B cell (primary cell): ENCODE results near the gene GLCCI1. TPM values are rescaled to one million over a fixed set of nuclear protein-coding genes. Genes with fewer than 3 reads are reported as not detected.

Experiments
- ATAC-seq: fragments of 200-7000 bp; cut with Tn5 transposase; one replicate; pipeline ENCODE4 v1.10.0; 2021; ENCODE audit warnings: low read depth, mild to moderate bottlenecking, moderate number of reproducible peaks, moderate library complexity
- CTCF ChIA-PET: fragments of 350-600 bp; sonication (Branson Sonifier 250); formaldehyde crosslinking; loops from one replicate; lab custom pipeline; 2021; ENCODE audit warnings: antibody characterized with exemption, inconsistent platforms; lab: Charles Lee
- POLR2A ChIA-PET: fragments of 350-600 bp; sonication (Branson Sonifier 250); formaldehyde crosslinking; loops from one replicate; lab custom pipeline; 2021; ENCODE audit warnings: antibody characterized with exemption; lab: Charles Lee
- DNase-seq: peaks from one replicate; pipeline ENCODE4 v3.0.0; 2013
- H2AFZ ChIP-seq: 2 replicates; pipeline ENCODE4 v1.6.1; 2012; ENCODE audit warnings: mild to moderate bottlenecking, low read depth, low read length; ENCODE audit not compliant: insufficient read depth, poor library complexity, severe bottlenecking
- H3K27ac ChIP-seq, 2 donors: 1 replicate in 1 of 2; 2 replicates in 1 of 2; pipeline ENCODE4 v1.5.1; 2012 to 2013; ENCODE audit warnings: low read length in 2 of 2, mild to moderate bottlenecking in 2 of 2, moderate library complexity in 1 of 2
- H3K27me3 ChIP-seq, 4 experiments: fragments of 200-600 bp in 1 of 4; sonication (generic) in 1 of 4; replicated peaks in 1 of 4; 1 replicate in 2 of 4; 2 replicates in 2 of 4; pipeline versions ENCODE4 v1.6.1 to v1.7.0; 2013 to 2016; ENCODE audit warnings: low read length in 3 of 4, mild to moderate bottlenecking in 2 of 4, mixed read lengths in 1 of 4, moderate library complexity in 1 of 4; ENCODE audit not compliant: insufficient read depth in 4 of 4, control insufficient read depth in 3 of 4; ENCODE audit errors: control extremely low read depth in 1 of 4
- H3K36me3 ChIP-seq, 2 experiments: replicated peaks in 1 of 2; 1 replicate in 1 of 2; 2 replicates in 1 of 2; pipeline versions ENCODE4 v1.6.1 to v1.7.1; 2013; ENCODE audit warnings: low read length in 1 of 2; ENCODE audit not compliant: insufficient read depth in 2 of 2, control insufficient read depth in 1 of 2; ENCODE audit errors: control extremely low read depth in 1 of 2, extremely low read depth in 1 of 2
- H3K4me1 ChIP-seq, 2 donors: fragments of 200-600 bp in 1 of 2; sonication (generic) in 1 of 2; 1 replicate in 1 of 2; 2 replicates in 1 of 2; pipeline versions ENCODE4 v1.5.1 to v1.6.1; 2013 to 2017; ENCODE audit warnings: low read length in 2 of 2; ENCODE audit not compliant: control insufficient read depth in 2 of 2, insufficient read depth in 2 of 2
- H3K4me2 ChIP-seq: replicated peaks from 2 replicates; pipeline ENCODE3; 2012; ENCODE audit warnings: mild to moderate bottlenecking, low read depth, low read length; ENCODE audit not compliant: poor library complexity, severe bottlenecking
- H3K4me3 ChIP-seq, 5 experiments: fragments of 200-600 bp in 1 of 5; sonication (generic) in 1 of 5; 1 replicate in 3 of 5; 2 replicates in 2 of 5; pipeline versions ENCODE4 v1.5.1 to v1.7.0; 2011 to 2016; ENCODE audit warnings: low read length in 4 of 5, mild to moderate bottlenecking in 4 of 5, low read depth in 2 of 5, control low read depth in 1 of 5, moderate library complexity in 1 of 5; ENCODE audit not compliant: insufficient read depth in 1 of 5; ENCODE audit errors: control extremely low read depth in 1 of 5, extremely low read depth in 1 of 5
- H3K79me2 ChIP-seq: fragments of 200-600 bp; sonication (generic); one replicate; pipeline ENCODE4 v1.6.0; 2016; ENCODE audit warnings: low read length; ENCODE audit not compliant: control insufficient read depth, insufficient read depth
- H3K9ac ChIP-seq: fragments of 200-600 bp; sonication (generic); 2 replicates; pipeline ENCODE4 v1.6.1; 2017; ENCODE audit warnings: mild to moderate bottlenecking, low read length, moderate library complexity
- H3K9me3 ChIP-seq, 3 donors: one replicate each; pipeline versions ENCODE4 v1.6.1 to v1.7.1; 2013; ENCODE audit warnings: low read length in 2 of 3; ENCODE audit not compliant: control insufficient read depth in 2 of 3, insufficient read depth in 1 of 3; ENCODE audit errors: control extremely low read depth in 1 of 3
- H4K20me1 ChIP-seq: 2 replicates; pipeline ENCODE4 v1.6.0; 2012; ENCODE audit warnings: mild to moderate bottlenecking, low read length; ENCODE audit not compliant: insufficient read depth, control insufficient read depth, poor library complexity, severe bottlenecking
- H3K27ac Mint-ChIP-seq: one replicate; pipeline ENCODE4 v1.8.0; 2021; ENCODE audit warnings: mixed read lengths
- H3K27me3 Mint-ChIP-seq: one replicate; pipeline ENCODE4 v1.8.0; 2021; ENCODE audit warnings: mixed read lengths
- H3K4me1 Mint-ChIP-seq: one replicate; pipeline ENCODE4 v1.8.0; 2021; ENCODE audit warnings: mixed read lengths
- H3K4me3 Mint-ChIP-seq: one replicate; pipeline ENCODE4 v1.8.0; 2021; ENCODE audit warnings: mixed read lengths
- H3K9me3 Mint-ChIP-seq: one replicate; pipeline ENCODE4 v1.8.0; 2022; ENCODE audit warnings: mixed read lengths; ENCODE audit not compliant: insufficient read depth
- CTCF ChIP-seq: fragments of 200-600 bp; IDR thresholded peaks from one replicate; pipeline ENCODE4 v1.8.0; 2022; ENCODE audit warnings: antibody characterized with exemption, mild to moderate bottlenecking
- EZH2 ChIP-seq: IDR thresholded peaks from 2 replicates; pipeline ENCODE4 v1.6.1; 2012; ENCODE audit warnings: borderline replicate concordance, low read depth, mild to moderate bottlenecking, moderate library complexity, low read length; ENCODE audit not compliant: insufficient read depth, poor library complexity, severe bottlenecking
- WGBS: methylation state at CpG from one replicate; pipeline ENCODE4 v1.1.5; 2013; ENCODE audit warnings: missing lambda C conversion rate; ENCODE audit not compliant: insufficient coverage; 5-methylcytosine and 5-hydroxymethylcytosine counted together
- intact Hi-C: fragments of 100-400 bp; cut with micrococcal nuclease; formaldehyde crosslinking; loops from one replicate; pipeline ENCODE4 v1.10.0; 2022
- polyA plus RNA-seq: library from polyadenylated mRNA; depleted of rRNA; stranded (reverse); fragments of >200 nt; gene quantifications from 2 replicates; pipeline ENCODE4 v1.2.3, GENCODE V29; 2012
- total RNA-seq, 2 donors: library from RNA; stranded (reverse); fragments of 120-200 nt in 1 of 2; gene quantifications; 1 replicate in 1 of 2; 2 replicates in 1 of 2; pipeline versions ENCODE4 v1.2.3 to v1.2.4, GENCODE V29; 2013 to 2022

Gene GLCCI1
- total and polyA plus RNA-seq, 2 donors (not counting 1 experiment from before 2014, with no cell fraction given): 17.7 to 50.3 TPM

- Mint-ChIP-seq H3K27me3 (no peaks in the 10 kb centered on the region), H3K4me1 (peaks cover 15% of the 10 kb centered on the region), H3K27ac (no peak overlapping the region), H3K9me3 (no peaks in the 10 kb centered on the region), H3K4me3 (no peak overlapping the region)
- WGBS: no CpG with 5 or more reads among the region's 1 CpG
- intact Hi-C loops: loop anchor here (2.0 kb wide), 1 partner anchor 14 kb away; no protein-coding TSS in a partner anchor
- H3K4me1 ChIP-seq: peaks cover 2 to 3% of the 10 kb centered on the region in 2 donors
- H3K4me3 ChIP-seq: no peak overlapping the region
- H3K9me3 ChIP-seq: peaks cover 0 to under 1% (median 0%) of the 10 kb centered on the region in 3 donors
- H2AFZ ChIP-seq: no peak overlapping the region
- no peak overlapping the region for H3K4me2 ChIP-seq
- peak overlapping the region in 1 of 2 donors; percentile 4 for H3K27ac ChIP-seq
- no peak for ATAC-seq
- peaks cover 2 to 9% of the 10 kb centered on the region in 2 experiments for H3K36me3 ChIP-seq
- POLR2A ChIA-PET: no interaction called here
- no peaks in the 10 kb centered on the region for H3K27me3 ChIP-seq
- no peak overlapping the region for H3K9ac ChIP-seq
- peaks cover 5% of the 10 kb centered on the region for H4K20me1 ChIP-seq
- no peak for DNase-seq
- CTCF ChIA-PET: interaction anchor here (0.8 kb wide), 1 partner anchor 171 kb away, joined by 3 read pairs; no protein-coding TSS in a partner anchor
- peaks cover 9% of the 10 kb centered on the region for H3K79me2 ChIP-seq
- TF ChIP-seq CTCF (no peak), EZH2 (no peak)
Observed at GRCh38 chr7:8018961-8019360, 50.4 kb downstream of the GLCCI1 start.

GRCh38 chr7:8022628-8023027, 54.0 kb downstream of the GLCCI1 start:
- Histone ChIP-seq H3K4me2 (no peak overlapping the region), H3K9ac (no peak overlapping the region), H4K20me1 (peaks cover 5% of the 10 kb centered on the region), H3K4me3 (no peak overlapping the region), H3K27me3 (no peaks in the 10 kb centered on the region), H3K27ac (no peak overlapping the region), H3K79me2 (peaks cover 3% of the 10 kb centered on the region), H3K9me3 (peaks cover 8 to 13% (median 10%) of the 10 kb centered on the region in 3 donors), H3K36me3 (peaks cover 8 to 33% of the 10 kb centered on the region in 2 experiments), H2AFZ (no peak overlapping the region), H3K4me1 (no peaks in the 10 kb centered on the region)
- WGBS: no CpG with 5 or more reads among the region's 1 CpG
- no peaks in the 10 kb centered on the region for H3K27me3 Mint-ChIP-seq
- TF ChIP-seq CTCF (no peak), EZH2 (no peak)
- no peak overlapping the region for H3K4me3 Mint-ChIP-seq
- peaks cover 2% of the 10 kb centered on the region for H3K9me3 Mint-ChIP-seq
- H3K27ac Mint-ChIP-seq: no peak overlapping the region
- ChIA-PET CTCF (no interaction called here), POLR2A (no interaction called here)
- intact Hi-C loops: no loop called here
- ATAC-seq (no peak), DNase-seq (no peak)
- H3K4me1 Mint-ChIP-seq: peaks cover 3% of the 10 kb centered on the region
